H1 (cell line): ENCODE data around the gene KCMF1. TPM values are rescaled to one million over a fixed set of nuclear protein-coding genes. Genes with fewer than 3 reads are reported as not detected.

Experiments
- ATF3 ChIP-seq: IDR thresholded peaks from 2 replicates; pipeline ENCODE4 v1.6.1; 2011; ENCODE audit warnings: low read depth, mild to moderate bottlenecking, low read length; ENCODE audit not compliant: insufficient read depth
- CHD7 ChIP-seq: fragments of 300-600 bp; sonication (generic); IDR thresholded peaks from 2 replicates; pipeline ENCODE4 v1.7.1; 2012; ENCODE audit warnings: low read length, moderate library complexity, mild to moderate bottlenecking, inconsistent platforms; ENCODE audit not compliant: insufficient replicate concordance
- EP300 ChIP-seq, 2 experiments: IDR thresholded peaks; 1 replicate in 1 of 2; 2 replicates in 1 of 2; pipeline ENCODE4 v1.6.1; 2011 to 2012; ENCODE audit warnings: low read depth in 2 of 2, low read length in 2 of 2, mild to moderate bottlenecking in 2 of 2, borderline replicate concordance in 1 of 2, inconsistent platforms in 1 of 2, moderate library complexity in 1 of 2
- KDM5A ChIP-seq: fragments of 200-600 bp; IDR thresholded peaks from 2 replicates; pipeline ENCODE4 v1.7.1; 2012; ENCODE audit warnings: mild to moderate bottlenecking, low read length, inconsistent platforms, mixed read lengths
- polyA plus RNA-seq, 7 experiments: library from polyadenylated mRNA; depleted of rRNA in 3 of 7; stranded (reverse) in 5 of 7; unstranded in 2 of 7; fragments of >200 nt in 5 of 7; fragments of 200-250 nt in 2 of 7; gene quantifications; 1 replicate in 5 of 7; 2 replicates in 1 of 7; 4 replicates in 1 of 7; pipeline versions ENCODE4 v1.2.1 to v1.2.3, GENCODE V29; 2011 to 2013; ENCODE audit warnings: missing spikeins in 2 of 7, mixed read lengths in 2 of 7
- total RNA-seq: library from RNA; stranded (reverse); fragmentation: NEBNext Ultra II Directional; extraction: Animal tissue kit (Norgen Biotek cat#: 25700); gene quantifications from 2 replicates; pipeline ENCODE4 v1.2.1, GENCODE V29; 2021
- TF ChIP-seq, protein P1 (sequence below), 3 experiments: IDR thresholded peaks; 1 replicate in 2 of 3; 2 replicates in 1 of 3; pipeline versions ENCODE4 v1.5.1 to v1.6.1; 2011; ENCODE audit warnings: low read length in 3 of 3, mild to moderate bottlenecking in 3 of 3, inconsistent platforms in 2 of 3, low read depth in 1 of 3, moderate library complexity in 1 of 3; ENCODE audit not compliant: insufficient read depth in 1 of 3; ENCODE audit errors: control extremely low read depth in 1 of 3

KCMF1 gene
- total and polyA plus RNA-seq, 2 of the 8 experiments (the other 6 are each of a cell fraction or from before 2014, with no cell fraction given), result 86.9 to 149 TPM

DNA sequence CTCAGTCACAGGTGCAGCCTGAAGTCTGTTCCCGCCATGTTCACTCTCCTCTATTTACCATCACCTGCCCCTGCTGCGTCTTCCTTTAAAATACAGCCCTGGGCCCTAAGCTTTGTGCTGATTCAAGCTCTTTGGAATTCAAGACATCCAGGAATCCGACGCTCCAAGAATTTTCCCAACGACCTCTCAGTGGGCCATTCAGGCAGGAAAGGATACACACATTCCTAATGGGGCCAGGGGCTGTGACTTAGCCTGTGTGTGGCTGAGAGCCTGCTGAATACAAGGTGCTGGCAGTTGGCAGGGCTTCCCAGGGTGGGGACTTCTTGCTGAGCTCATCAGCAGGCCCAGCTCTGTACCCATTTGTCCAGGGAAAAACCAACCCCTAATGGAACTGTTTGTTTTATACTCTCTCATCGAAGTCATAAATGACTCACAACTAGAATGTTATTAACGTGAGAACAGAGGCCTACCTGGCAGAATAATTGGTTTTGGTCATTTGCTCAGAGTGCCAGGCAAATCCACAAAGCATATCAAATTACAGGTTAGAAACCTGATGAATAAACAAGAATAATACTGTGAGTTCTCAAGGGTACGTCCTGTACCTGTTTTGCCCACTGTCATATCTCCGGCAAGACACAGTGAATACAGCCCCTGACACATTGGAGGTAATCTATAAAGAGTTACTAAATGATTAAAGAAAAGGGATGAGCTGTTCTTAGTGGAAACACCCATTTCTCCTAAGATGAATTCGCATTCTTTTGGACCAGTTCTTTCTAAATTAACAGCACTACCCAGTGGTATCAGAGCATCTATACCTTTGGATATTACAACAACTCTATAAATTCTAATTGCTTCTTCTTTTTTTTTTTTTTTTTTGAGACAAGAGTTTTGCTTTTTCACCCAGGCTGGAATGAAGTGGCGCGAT is 12.6 kb upstream of the KCMF1 start (continued):
- TF ChIP-seq CHD7 (peak; percentile 82), ATF3 (peak; percentile 40; the same call in 1 of the 2 replicates), KDM5A (no peak), EP300 (IDR thresholded peaks at IDR 0.05; ENCODE audit: borderline replicate concordance in 1 of 2, low read depth in 2 of 2, low read length in 2 of 2) (peak in 1 of 2 experiments; percentile 96; a peak in 2 of 3 replicates)
- TF ChIP-seq, protein P1, sequence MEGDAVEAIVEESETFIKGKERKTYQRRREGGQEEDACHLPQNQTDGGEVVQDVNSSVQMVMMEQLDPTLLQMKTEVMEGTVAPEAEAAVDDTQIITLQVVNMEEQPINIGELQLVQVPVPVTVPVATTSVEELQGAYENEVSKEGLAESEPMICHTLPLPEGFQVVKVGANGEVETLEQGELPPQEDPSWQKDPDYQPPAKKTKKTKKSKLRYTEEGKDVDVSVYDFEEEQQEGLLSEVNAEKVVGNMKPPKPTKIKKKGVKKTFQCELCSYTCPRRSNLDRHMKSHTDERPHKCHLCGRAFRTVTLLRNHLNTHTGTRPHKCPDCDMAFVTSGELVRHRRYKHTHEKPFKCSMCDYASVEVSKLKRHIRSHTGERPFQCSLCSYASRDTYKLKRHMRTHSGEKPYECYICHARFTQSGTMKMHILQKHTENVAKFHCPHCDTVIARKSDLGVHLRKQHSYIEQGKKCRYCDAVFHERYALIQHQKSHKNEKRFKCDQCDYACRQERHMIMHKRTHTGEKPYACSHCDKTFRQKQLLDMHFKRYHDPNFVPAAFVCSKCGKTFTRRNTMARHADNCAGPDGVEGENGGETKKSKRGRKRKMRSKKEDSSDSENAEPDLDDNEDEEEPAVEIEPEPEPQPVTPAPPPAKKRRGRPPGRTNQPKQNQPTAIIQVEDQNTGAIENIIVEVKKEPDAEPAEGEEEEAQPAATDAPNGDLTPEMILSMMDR (IDR thresholded peaks at IDR 0.05; ENCODE audit: control extremely low read depth in 1 of 3, insufficient read depth in 1 of 3, low read depth in 1 of 3, low read length in 3 of 3), result no peak
